Measurements from ENCODE around the gene CD300LG.
"Not testable (repeated sequence)": the region's sequence is repeated elsewhere in the genome, so short reads cannot be mapped to it uniquely, and the experiment has no call there.

Gene CD300LG, protein sequence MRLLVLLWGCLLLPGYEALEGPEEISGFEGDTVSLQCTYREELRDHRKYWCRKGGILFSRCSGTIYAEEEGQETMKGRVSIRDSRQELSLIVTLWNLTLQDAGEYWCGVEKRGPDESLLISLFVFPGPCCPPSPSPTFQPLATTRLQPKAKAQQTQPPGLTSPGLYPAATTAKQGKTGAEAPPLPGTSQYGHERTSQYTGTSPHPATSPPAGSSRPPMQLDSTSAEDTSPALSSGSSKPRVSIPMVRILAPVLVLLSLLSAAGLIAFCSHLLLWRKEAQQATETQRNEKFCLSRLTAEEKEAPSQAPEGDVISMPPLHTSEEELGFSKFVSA

GRCh38 chr17:43846963-43847371 is at the start of gene CD300LG:
Gene CD300LG, plus strand, starts transcription at chr17:43847176. Its CDS starts 41 bp downstream, at chr17:43847217.
- DNase-seq: peak; percentile 70

DNA sequence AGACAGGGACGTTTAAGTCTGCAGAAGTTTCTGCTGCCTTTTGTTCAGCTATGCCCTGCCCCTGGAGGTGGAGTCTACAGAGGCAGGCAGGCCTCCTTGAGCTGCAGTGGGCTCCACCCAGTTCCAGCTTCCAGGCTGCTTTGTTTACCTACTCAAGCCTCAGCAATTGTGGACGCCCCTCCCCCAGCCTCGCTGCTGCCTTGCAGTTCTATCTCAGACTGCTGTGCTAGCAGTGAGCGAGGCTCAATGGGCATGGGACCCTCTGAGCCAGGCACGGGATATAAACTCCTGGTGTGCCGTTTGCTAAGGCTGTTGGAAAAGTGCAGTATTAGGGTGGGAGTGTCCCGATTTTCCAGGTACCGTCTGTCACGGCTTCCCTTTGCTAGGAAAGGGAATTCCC is 49.0 kb upstream of the CD300LG start:
- not testable (repeated sequence) for DNase-seq

DNA sequence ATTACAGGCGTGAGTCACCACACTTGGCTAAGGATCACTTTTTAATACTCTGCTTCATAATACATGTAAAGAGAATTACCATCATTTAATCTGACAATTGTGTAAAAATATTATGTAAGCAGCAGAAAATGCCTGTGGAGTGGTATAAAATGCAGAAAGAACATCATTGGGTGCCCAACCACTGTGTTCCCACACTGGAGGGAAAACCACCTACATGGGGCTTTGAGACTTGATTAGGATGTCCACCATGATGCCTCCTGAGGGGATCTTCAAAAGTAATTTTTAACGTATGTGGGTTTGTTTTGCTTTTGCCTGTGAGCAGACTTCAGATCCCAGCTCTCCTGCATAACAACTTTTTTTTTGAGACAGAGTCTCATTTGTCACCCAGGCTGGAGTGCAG is 47.9 kb upstream of the CD300LG start:
- no peak for DNase-seq

- DNase-seq: no peak
Observed at GRCh38 chr17:43800736-43801135, 46.2 kb upstream of the CD300LG start.

DNA sequence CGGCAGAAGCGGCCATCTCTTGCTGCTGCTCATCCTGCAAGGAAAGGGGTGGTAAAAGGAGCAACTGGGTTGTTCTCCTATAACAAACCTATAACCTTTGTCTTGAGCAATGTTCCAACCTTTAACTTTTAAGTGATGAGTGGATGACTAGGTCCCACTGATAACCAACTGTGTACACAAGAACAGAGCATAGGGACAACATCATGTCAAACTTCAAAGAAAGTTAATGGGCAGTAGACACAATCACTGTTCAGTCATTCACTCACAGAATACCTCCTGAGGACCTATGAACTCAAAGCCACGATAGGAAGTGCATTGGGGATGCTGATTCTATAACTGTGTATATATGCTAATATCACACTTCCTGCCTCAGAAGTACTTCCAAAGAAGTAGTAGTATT is 45.1 kb upstream of the CD300LG start:
- no peak for DNase-seq

GRCh38 chr17:43803758-43804157 is 43.2 kb upstream of the CD300LG start:
- peak; percentile 77 for DNase-seq

GRCh38 chr17:43805117-43805516 is 41.9 kb upstream of the CD300LG start:
- DNase-seq: no peak

DNA sequence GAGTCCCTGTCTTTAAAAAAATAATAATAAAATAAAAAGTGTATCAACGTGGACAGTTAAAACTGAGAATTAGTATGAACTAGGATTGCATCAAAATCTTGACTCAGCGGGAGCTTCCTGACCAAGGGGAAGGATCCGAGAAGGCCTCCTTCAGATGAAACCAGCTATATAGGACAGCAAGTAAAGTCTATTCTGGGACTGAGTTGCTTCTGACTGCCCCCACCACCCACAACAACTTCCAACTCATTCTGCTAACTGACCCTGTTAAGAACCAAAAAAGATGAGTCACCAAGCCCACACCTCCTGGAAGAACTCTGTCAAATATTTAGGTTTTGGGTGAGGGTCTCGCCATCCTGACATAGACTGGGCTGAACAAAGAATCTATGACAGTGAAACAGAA is 38.9 kb upstream of the CD300LG start:
- no peak for DNase-seq

DNA sequence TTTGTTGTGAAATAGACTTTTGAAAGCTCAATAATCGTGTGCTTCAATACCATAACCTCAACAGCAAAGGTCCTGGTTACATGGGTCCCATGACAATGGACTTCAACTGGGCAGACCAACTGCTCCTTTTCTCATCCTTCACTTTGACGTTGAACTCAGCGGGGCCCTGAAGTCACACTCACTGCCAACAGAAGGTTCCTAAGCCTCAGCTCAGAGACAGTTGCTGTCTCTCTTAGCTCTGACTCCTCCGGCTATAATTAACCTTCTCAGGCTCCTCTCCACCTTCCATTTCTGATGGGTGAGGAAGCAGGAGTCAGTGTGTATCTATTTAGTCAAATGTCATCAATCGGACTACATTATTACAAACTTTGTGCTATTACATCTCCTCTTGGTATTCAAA is 37.9 kb upstream of the CD300LG start:
- DNase-seq: peak; percentile 29

GRCh38 chr17:43810226-43810715 is 36.7 kb upstream of the CD300LG start:
- no peak for DNase-seq

DNA sequence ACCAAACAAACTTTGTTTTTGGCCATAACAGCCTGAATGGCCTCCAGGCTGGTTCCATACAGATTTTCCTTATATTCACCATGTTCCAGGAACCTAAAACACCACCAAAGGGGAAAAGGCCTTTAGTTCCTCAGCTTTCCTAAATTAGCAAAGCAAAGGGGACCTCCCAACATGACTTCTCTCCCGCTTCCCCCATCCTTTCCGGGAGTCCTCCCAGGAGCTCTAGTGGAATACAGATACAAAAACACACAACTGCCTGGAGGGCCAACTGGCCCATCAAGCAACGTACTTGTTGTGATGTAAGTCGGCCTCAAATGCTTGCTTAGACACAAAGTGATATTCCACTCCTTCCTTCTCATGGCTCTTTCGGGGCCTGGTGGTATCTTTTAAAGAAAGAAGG is 36.2 kb upstream of the CD300LG start:
- DNase-seq: no peak

- no peak for DNase-seq
Observed at GRCh38 chr17:43812396-43813265, 34.3 kb upstream of the CD300LG start.

GRCh38 chr17:43813386-43813785 is 33.6 kb upstream of the CD300LG start:
- DNase-seq: no peak

DNA sequence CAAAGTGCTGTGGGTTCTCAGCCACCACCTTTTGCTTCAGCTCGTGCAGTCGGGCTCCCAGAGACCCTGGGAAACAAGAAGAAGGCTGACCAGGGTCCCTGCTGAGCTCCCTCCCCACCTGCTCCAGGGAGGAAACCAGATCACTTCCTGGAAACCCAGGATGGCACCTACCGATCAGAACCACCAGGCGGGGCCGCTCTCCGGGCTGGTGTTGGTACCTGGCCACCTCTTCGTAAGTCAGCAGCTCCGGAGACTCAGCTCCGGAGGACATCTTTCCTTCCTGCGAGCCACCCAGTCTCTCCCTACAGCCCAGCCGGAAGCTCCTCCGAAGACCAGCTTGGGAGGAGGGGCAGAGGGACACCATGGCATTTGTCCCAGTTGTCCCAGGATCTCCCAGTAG is 33.0 kb upstream of the CD300LG start:
- peak; percentile 58 for DNase-seq

DNA sequence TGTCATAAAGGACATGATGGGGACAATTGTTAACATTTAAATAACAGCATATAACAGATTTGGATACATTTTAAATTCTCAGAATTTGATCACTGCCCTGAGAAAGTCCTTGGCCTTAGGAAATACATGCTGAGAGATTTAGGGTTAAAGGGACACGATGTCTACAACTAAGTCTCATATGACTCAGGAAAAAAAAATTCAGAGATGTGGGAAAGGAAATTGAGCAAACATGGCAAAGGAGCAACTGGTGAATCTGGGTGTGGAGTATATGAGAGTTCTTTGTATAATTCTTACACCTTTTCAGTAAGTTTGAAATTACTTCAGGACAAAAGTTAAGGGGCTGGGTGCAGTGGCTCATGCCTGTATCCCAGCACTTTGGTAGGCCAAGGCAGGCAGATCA is 32.3 kb upstream of the CD300LG start:
- DNase-seq: no peak

GRCh38 chr17:43816336-43817320 is 30.3 kb upstream of the CD300LG start:
- DNase-seq: peak; percentile 46

- DNase-seq: peak; percentile 48
Observed at GRCh38 chr17:43817826-43818225, 29.1 kb upstream of the CD300LG start.

- no peak for DNase-seq
Observed at GRCh38 chr17:43818966-43819365, 28.0 kb upstream of the CD300LG start.

- DNase-seq: no peak
Observed at GRCh38 chr17:43820759-43821158, 26.2 kb upstream of the CD300LG start.

- no peak for DNase-seq
Observed at GRCh38 chr17:43822570-43823190, 24.3 kb upstream of the CD300LG start.

GRCh38 chr17:43823350-43824084 is 23.5 kb upstream of the CD300LG start:
- no peak for DNase-seq
